GM23248 (cell line): ENCODE measurements around the gene KIF25. TPM values are rescaled to one million over a fixed set of nuclear protein-coding genes. Genes with fewer than 3 reads are reported as not detected.

Experiments used
- DNase-seq: peaks from one replicate; pipeline ENCODE4 v3.0.0-alpha.2; 2015
- H2AFZ ChIP-seq: fragments of 200-600 bp; sonication (generic); 2 replicates; pipeline ENCODE4 v1.6.1; 2016; ENCODE audit warnings: antibody characterized with exemption
- H3F3A ChIP-seq: fragments of 200-600 bp; sonication (generic); 2 replicates; pipeline ENCODE4 v1.6.1; 2016; ENCODE audit warnings: mild to moderate bottlenecking, antibody characterized with exemption, mixed run types; ENCODE audit not compliant: insufficient read depth
- H3K27ac ChIP-seq: fragments of 200-600 bp; sonication (generic); 2 replicates; pipeline ENCODE4 v1.5.1; 2016; ENCODE audit warnings: mild to moderate bottlenecking
- H3K27me3 ChIP-seq: fragments of 200-600 bp; sonication (generic); replicated peaks from 2 replicates; pipeline ENCODE4 v1.6.1; 2016; ENCODE audit warnings: mild to moderate bottlenecking; ENCODE audit not compliant: insufficient read depth
- H3K36me3 ChIP-seq: fragments of 200-600 bp; sonication (generic); 2 replicates; pipeline ENCODE4 v1.6.1; 2016; ENCODE audit warnings: low read depth, mild to moderate bottlenecking
- H3K4me1 ChIP-seq: fragments of 200-600 bp; sonication (generic); 2 replicates; pipeline ENCODE4 v1.6.1; 2016; ENCODE audit warnings: mild to moderate bottlenecking; ENCODE audit not compliant: insufficient read depth
- H3K4me2 ChIP-seq: fragments of 200-600 bp; sonication (generic); one replicate; pipeline ENCODE4 v1.6.1; 2016; ENCODE audit warnings: mild to moderate bottlenecking; ENCODE audit not compliant: unreplicated experiment
- H3K4me3 ChIP-seq: fragments of 200-600 bp; sonication (generic); 2 replicates; pipeline ENCODE4 v1.5.1; 2016; ENCODE audit warnings: mild to moderate bottlenecking
- H3K79me2 ChIP-seq: fragments of 200-600 bp; sonication (generic); 2 replicates; pipeline ENCODE4 v1.6.1; 2016; ENCODE audit warnings: mild to moderate bottlenecking; ENCODE audit not compliant: insufficient read depth
- H3K9ac ChIP-seq: fragments of 200-600 bp; sonication (generic); 2 replicates; pipeline ENCODE4 v1.6.1; 2016; ENCODE audit warnings: mild to moderate bottlenecking
- H3K9me2 ChIP-seq: fragments of 200-600 bp; sonication (generic); 2 replicates; pipeline ENCODE4 v1.6.1; 2016; ENCODE audit warnings: mixed run types, mild to moderate bottlenecking, moderate library complexity; ENCODE audit not compliant: insufficient read depth
- H3K9me3 ChIP-seq: fragments of 200-600 bp; sonication (generic); one replicate; pipeline ENCODE4 v1.6.1; 2017; ENCODE audit warnings: low read depth
- H4K20me1 ChIP-seq: fragments of 200-600 bp; sonication (generic); 2 replicates; pipeline ENCODE4 v1.6.0; 2016; ENCODE audit not compliant: insufficient read depth
- EZH2 ChIP-seq: fragments of 200-600 bp; sonication (generic); IDR thresholded peaks from 2 replicates; pipeline ENCODE4 v1.6.1; 2018; ENCODE audit warnings: antibody characterized with exemption, mild to moderate bottlenecking; ENCODE audit not compliant: insufficient read depth, poor library complexity, severe bottlenecking
- EZH2phosphoT487 ChIP-seq: fragments of 200-600 bp; sonication (generic); IDR thresholded peaks from 2 replicates; pipeline ENCODE4 v1.6.1; 2018; ENCODE audit warnings: antibody characterized with exemption, moderate library complexity, mild to moderate bottlenecking, low read depth; ENCODE audit not compliant: insufficient read depth
- WGBS, 2 experiments: methylation state at CpG; one replicate each; pipeline ENCODE4 v1.1.6; 2015 to 2017; ENCODE audit warnings: low lambda C conversion rate in 2 of 2, low coverage in 1 of 2; ENCODE audit errors: missing lambda C conversion rate in 2 of 2; 5-methylcytosine and 5-hydroxymethylcytosine counted together
- in situ Hi-C: fragments of 300-500 bp; cut with MboI; formaldehyde crosslinking; loops from 2 replicates; pipeline ENCODE4 v1.15.0; 2020
- polyA plus RNA-seq: library from polyadenylated mRNA; unstranded; fragments of >200 nt; fragmentation: Nextera tagmentation; extraction: Ambion mirVana; gene quantifications from 2 replicates; pipeline ENCODE4 v1.2.1, GENCODE V29; 2016
- total RNA-seq: library from RNA; depleted of rRNA; stranded (reverse); fragments of >200 nt; shearing (Covaris generic); gene quantifications from 2 replicates; pipeline ENCODE4 v1.2.3, GENCODE V29; 2014

The KIF25 gene
- total and polyA plus RNA-seq, 2 experiments from 2014 or later, result not detected

- WGBS, 2 experiments, result 89 to 93% methylated on average over 15 to 19 of the region's 19 CpGs
- TF ChIP-seq EZH2phosphoT487 (no peak), EZH2 (no peak)
- Histone ChIP-seq H3K27ac (no peak overlapping the region), H3K9me3 (no peaks in the 10 kb centered on the region), H3K9me2 (no peaks in the 10 kb centered on the region), H3K27me3 (no peaks in the 10 kb centered on the region), H3K79me2 (no peaks in the 10 kb centered on the region), H4K20me1 (no peaks in the 10 kb centered on the region), H2AFZ (no peak overlapping the region), H3K4me1 (no peaks in the 10 kb centered on the region), H3K9ac (no peak overlapping the region), H3K36me3 (no peaks in the 10 kb centered on the region), H3K4me2 (no peak overlapping the region), H3K4me3 (no peak overlapping the region), H3F3A (no peaks in the 10 kb centered on the region)
- in situ Hi-C loops, result no loop called here
- DNase-seq, result no peak
Measured at GRCh38 chr6:168045141-168045691, 47.7 kb downstream of the KIF25 start.

DNA sequence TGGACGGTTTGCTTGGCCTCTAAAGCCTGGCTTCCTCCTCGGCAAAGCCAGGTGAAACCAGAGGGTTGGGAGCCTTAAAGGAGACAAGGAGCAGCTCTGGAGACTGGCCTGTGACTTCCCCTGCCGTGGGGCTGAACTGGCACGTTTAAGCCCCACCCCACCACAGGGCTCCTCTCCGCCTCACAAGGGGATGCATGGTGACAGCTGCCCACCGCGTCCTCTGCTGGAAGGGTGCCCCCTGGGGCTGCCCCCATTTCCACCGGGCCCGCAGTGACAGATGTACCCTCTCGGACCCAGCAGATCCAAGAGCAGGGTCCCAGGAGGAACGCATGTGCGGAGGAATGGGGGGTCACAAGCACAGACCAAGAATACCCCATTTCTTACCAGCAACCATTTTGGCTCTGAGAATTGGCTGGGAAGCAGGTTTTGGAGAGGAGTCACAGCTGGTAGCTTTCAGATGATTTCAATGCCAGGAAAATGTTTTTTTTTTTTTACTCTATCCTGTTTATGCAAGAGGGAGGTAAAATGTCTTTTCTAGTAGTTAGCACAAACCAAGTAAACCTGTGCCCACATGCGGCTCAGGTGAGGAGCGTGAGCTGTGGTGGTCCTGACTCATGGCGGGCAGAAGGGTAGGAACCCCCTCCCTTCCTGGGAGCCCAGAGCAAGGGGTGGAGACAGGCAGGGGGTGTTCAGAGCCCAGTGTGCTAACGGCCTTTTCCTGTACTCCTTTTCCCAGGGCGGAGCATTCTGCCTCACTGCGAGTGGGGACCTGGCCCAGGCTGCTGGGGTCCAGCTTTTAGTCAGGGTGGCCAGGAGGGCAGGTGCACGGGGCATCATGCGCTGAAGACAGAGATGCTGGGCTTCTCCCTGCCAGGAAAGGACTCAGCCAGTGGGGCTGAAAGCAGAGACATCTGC lies 48.5 kb downstream of the KIF25 start:
- Histone ChIP-seq H4K20me1 (no peaks in the 10 kb centered on the region), H3F3A (no peaks in the 10 kb centered on the region), H3K9me3 (no peaks in the 10 kb centered on the region), H3K4me3 (no peak overlapping the region), H3K4me1 (no peaks in the 10 kb centered on the region), H3K36me3 (no peaks in the 10 kb centered on the region), H3K9ac (no peak overlapping the region), H3K79me2 (no peaks in the 10 kb centered on the region), H3K4me2 (no peak overlapping the region), H3K9me2 (no peaks in the 10 kb centered on the region), H3K27me3 (no peaks in the 10 kb centered on the region), H2AFZ (no peak overlapping the region), H3K27ac (no peak overlapping the region)
- no peak for TF ChIP-seq EZH2phosphoT487
- no peak for TF ChIP-seq EZH2
- DNase-seq, result no peak
- 61 to 68% methylated on average over 20 of the region's 20 CpGs for WGBS, 2 experiments
- in situ Hi-C loops, result no loop called here

DNA sequence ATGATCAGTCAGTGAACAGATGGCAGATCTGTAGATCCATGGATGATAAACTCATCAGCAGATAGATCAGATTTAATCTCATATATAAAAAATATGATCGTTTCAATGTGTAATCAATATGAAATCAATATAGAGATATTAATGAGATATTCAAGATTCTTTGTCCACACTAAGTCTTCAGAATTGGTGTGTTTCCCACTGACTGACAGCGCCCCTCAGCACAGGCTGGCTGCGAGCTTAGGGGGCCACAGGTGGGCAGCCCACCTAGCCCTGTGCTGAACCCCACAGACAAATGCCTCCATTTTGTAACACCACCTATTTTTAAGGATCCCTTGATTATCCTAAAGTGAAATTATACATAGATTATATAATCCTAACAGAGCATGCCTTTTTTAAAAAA lies 49.2 kb downstream of the KIF25 start:
- no peaks in the 10 kb centered on the region for H3K4me1 ChIP-seq
- no peak for TF ChIP-seq EZH2phosphoT487
- H2AFZ ChIP-seq, result no peak overlapping the region
- H3K9me2 ChIP-seq, result no peaks in the 10 kb centered on the region
- WGBS, 2 experiments, result 85 to 86% methylated on average over 3 of the region's 3 CpGs
- H3K9ac ChIP-seq, result no peak overlapping the region
- H3F3A ChIP-seq, result no peaks in the 10 kb centered on the region
- H3K79me2 ChIP-seq, result no peaks in the 10 kb centered on the region
- H3K27ac ChIP-seq, result no peak overlapping the region
- no peaks in the 10 kb centered on the region for H3K36me3 ChIP-seq
- H3K4me2 ChIP-seq, result no peak overlapping the region
- H4K20me1 ChIP-seq, result no peaks in the 10 kb centered on the region
- no peak overlapping the region for H3K4me3 ChIP-seq
- no peak for DNase-seq
- H3K27me3 ChIP-seq, result no peaks in the 10 kb centered on the region
- H3K9me3 ChIP-seq, result no peaks in the 10 kb centered on the region
- in situ Hi-C loops, result no loop called here

DNA sequence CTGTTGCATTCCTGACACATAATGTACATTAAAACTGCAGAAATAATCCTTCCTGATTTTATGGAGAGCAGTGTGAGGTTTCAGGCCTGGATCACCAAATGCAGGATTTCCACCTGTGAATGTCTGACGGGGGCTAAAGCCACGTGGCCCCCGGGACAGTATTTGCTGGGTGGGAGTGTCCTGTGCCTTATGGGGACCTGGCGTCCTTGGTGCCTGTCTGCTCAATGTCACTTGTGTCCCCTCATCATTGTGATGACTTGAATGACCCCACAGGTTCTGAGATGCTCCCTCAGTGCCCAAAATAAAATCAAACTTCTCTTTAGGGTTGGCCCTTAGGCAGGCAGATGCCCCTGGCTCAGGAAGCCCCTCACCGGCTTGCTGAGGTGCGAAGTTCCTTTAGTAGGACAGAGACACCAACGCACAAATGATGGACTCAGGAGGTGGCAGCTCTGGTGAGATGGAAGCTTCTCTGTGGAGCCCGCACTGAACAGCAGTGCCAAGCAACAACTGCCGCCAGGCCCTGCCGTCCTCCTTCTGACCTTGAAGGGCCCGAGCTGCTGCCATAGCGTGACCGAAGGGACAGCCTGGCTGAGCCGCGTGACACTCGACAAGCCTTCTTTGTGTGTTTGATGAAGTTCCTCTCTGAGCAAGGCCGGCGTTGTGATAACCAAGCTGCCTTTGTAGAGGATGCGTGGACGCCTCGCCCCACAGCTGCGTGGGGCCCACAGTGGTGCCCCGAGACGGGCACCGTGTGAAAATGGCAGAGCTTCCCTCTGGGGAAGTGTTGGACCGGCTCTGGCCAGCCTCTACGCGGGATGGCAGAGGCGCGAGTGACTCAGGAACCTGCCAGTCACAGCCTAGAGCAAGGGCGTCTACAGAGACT lies 50.6 kb downstream of the KIF25 start:
- H3K9me2 ChIP-seq, result no peaks in the 10 kb centered on the region
- no peaks in the 10 kb centered on the region for H4K20me1 ChIP-seq
- H3K79me2 ChIP-seq, result no peaks in the 10 kb centered on the region
- H3F3A ChIP-seq, result no peaks in the 10 kb centered on the region
- no peaks in the 10 kb centered on the region for H3K4me1 ChIP-seq
- TF ChIP-seq EZH2phosphoT487, result no peak
- no peak for TF ChIP-seq EZH2
- no peaks in the 10 kb centered on the region for H3K27me3 ChIP-seq
- H3K4me2 ChIP-seq, result no peak overlapping the region
- WGBS, 2 experiments, result 78 to 82% methylated on average over 31 of the region's 31 CpGs
- no peak for DNase-seq
- no peak overlapping the region for H3K9ac ChIP-seq
- in situ Hi-C loops, result no loop called here
- H3K4me3 ChIP-seq, result no peak overlapping the region
- H3K36me3 ChIP-seq, result no peaks in the 10 kb centered on the region
- no peak overlapping the region for H2AFZ ChIP-seq
- no peak overlapping the region for H3K27ac ChIP-seq
- H3K9me3 ChIP-seq, result no peaks in the 10 kb centered on the region
